ENCODE data around the gene CD180.

DNA sequence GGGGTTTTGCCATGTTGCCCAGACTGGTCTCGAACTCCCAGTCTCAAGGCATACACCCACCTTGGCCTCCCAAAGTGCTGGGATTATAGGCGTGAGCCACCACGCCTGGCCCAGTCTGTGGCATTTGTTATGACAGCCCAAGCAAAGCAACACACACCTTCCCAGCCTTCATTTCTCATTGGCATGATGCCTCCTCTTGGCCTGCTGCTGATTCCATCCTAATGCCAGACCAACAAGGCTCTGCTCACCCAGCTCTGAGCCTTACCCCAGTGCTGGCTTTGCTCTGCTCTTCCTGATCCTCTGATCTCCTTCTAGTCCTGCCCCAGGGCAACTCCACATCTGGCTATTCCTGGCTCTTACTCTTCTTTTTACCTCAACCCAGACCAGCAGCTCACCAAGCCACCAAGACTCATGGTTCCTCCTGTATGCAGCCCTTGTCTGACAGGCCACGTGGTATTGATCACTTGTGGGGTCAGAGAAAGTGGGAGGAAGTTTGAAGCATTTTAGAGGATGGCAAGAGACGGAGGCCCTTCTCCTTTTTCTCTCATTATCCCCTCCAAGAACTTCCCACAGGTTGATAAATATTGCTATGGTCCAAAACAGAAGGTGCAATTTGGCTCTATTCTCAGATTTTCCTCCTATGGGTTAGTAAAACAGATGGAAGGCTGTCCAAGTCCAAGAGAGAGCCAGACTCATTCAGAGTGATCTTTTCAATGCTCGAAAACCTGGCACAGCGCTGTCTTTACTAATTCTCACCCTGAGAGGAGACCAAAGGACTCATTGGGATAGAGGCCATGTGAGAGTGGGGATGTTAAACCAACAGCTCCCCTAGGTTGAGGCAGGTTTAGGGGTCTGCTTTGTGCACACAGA is 958 bp downstream of the CD180 start:
- TF ChIP-seq, protein P1, sequence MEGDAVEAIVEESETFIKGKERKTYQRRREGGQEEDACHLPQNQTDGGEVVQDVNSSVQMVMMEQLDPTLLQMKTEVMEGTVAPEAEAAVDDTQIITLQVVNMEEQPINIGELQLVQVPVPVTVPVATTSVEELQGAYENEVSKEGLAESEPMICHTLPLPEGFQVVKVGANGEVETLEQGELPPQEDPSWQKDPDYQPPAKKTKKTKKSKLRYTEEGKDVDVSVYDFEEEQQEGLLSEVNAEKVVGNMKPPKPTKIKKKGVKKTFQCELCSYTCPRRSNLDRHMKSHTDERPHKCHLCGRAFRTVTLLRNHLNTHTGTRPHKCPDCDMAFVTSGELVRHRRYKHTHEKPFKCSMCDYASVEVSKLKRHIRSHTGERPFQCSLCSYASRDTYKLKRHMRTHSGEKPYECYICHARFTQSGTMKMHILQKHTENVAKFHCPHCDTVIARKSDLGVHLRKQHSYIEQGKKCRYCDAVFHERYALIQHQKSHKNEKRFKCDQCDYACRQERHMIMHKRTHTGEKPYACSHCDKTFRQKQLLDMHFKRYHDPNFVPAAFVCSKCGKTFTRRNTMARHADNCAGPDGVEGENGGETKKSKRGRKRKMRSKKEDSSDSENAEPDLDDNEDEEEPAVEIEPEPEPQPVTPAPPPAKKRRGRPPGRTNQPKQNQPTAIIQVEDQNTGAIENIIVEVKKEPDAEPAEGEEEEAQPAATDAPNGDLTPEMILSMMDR (IDR thresholded peaks at IDR 0.05), result no peak
- TF ChIP-seq POLR2AphosphoS5 (IDR thresholded peaks at IDR 0.05), result no peak
- no peak for TF ChIP-seq EP300 (IDR thresholded peaks at IDR 0.05)
